ENCODE data around the gene ADI1. TPM values are rescaled to one million over a fixed set of nuclear protein-coding genes. Genes with fewer than 3 reads are reported as not detected.
"Not testable (repeated sequence)": the region's sequence is repeated elsewhere in the genome, so short reads cannot be mapped to it uniquely, and the experiment has no call there.

The ADI1 gene
- total and polyA plus RNA-seq, 7 experiments from 2014 or later, result 26.4 to 73.3 (median 39.6) TPM

- Mint-ChIP-seq H3K27me3 (no peaks in the 10 kb centered on the region), H3K4me3 (no peak overlapping the region), H3K9me3 (no peaks in the 10 kb centered on the region), H3K27ac (peak overlapping the region in 3 of 9 donors; percentile 14 to 59 (median 41)), H3K4me1 (peaks cover 4 to 25% (median 14%) of the 10 kb centered on the region in 7 donors), H3K36me3 (peaks cover 3 to 23% (median 9%) of the 10 kb centered on the region in 5 donors)
- DNase-seq (no peak), ATAC-seq (no peak)
- Histone ChIP-seq H3K4me1 (ENCODE audit: control insufficient read depth in 2 of 2, insufficient read depth in 2 of 2, low read length in 2 of 2) (peaks cover 0 to 5% of the 10 kb centered on the region in 2 donors), H3K9me3 (ENCODE audit: control insufficient read depth in 2 of 3, low read length in 3 of 3) (no peaks in the 10 kb centered on the region), H3K27ac (ENCODE audit: low read depth, low read length) (no peak overlapping the region), H3K36me3 (ENCODE audit: control insufficient read depth in 2 of 3, insufficient read depth in 3 of 3, low read length in 3 of 3) (peaks cover 0 to 60% (median 0%) of the 10 kb centered on the region in 3 experiments), H3K27me3 (ENCODE audit: control insufficient read depth in 2 of 2, insufficient read depth in 2 of 2, low read length in 2 of 2) (no peaks in the 10 kb centered on the region), H3K4me3 (ENCODE audit: low read length) (no peak overlapping the region)
- POLR2A ChIA-PET, result no interaction called here
- intact Hi-C loops (cut with micrococcal nuclease), result no loop called here
- CTCF ChIA-PET, result no interaction called here
Measured at GRCh38 chr2:3458396-3459184, 60.7 kb downstream of the ADI1 start.

DNA sequence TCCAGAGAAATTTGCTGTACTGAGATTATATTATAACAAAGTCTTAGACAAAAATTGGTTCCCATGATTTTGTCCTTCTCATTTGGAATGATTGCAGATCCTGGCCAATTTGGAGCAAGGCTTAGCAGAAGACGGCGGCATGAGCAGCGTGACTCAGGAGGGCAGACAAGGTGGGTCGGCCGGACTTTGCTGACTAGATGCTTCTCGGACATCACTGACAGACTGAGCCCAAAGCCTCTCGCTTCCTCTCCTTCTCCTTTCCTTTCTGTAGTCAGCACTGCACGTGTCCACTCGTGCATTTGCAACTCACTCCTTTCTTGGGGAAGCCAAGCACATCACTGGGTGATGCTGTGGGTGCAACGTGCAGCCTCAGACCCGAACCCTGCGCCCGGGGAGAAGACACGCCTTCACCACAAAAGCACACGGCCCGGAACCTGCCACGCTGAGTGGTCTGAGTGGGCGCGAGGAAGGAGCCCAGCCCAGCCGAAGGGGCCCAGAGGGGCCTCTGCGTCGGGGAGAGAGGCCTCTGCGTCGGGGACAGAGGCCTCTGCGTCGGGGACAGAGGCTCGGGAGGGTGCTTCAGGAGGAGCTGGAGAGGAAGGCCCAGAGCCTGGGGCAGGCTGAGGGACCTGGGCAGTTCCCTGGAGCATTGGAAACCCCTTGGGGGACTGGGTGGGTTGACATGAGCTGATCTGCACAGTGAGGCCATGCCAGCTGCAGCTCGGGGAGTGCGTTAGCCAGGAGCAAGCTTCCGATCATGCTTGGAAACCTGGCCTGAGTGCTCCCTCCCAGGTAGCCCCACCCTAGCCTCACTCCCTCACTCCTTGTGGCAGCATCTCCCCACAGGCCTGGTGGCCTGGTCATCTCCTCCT, 61.6 kb downstream of the ADI1 start:
- Histone ChIP-seq H3K4me3 (ENCODE audit: low read length) (no peak overlapping the region), H3K9me3 (ENCODE audit: control insufficient read depth in 2 of 3, low read length in 3 of 3) (no peaks in the 10 kb centered on the region), H3K36me3 (ENCODE audit: control insufficient read depth in 2 of 3, insufficient read depth in 3 of 3, low read length in 3 of 3) (peaks cover 0 to 61% (median 0%) of the 10 kb centered on the region in 3 experiments), H3K4me1 (ENCODE audit: control insufficient read depth in 2 of 2, insufficient read depth in 2 of 2, low read length in 2 of 2) (peaks cover 0 to 5% of the 10 kb centered on the region in 2 donors), H3K27ac (ENCODE audit: low read depth, low read length) (no peak overlapping the region), H3K27me3 (ENCODE audit: control insufficient read depth in 2 of 2, insufficient read depth in 2 of 2, low read length in 2 of 2) (no peaks in the 10 kb centered on the region)
- H3K4me1 Mint-ChIP-seq, result peaks cover 4 to 22% (median 14%) of the 10 kb centered on the region in 7 donors
- peaks cover under 1 to 31% (median 9%) of the 10 kb centered on the region in 5 donors for H3K36me3 Mint-ChIP-seq
- no peak overlapping the region for H3K27ac Mint-ChIP-seq
- no peaks in the 10 kb centered on the region for H3K27me3 Mint-ChIP-seq
- intact Hi-C loops (cut with micrococcal nuclease), result no loop called here
- ATAC-seq, result no peak
- peak in 1 of 9 donors; percentile 13 for DNase-seq
- H3K9me3 Mint-ChIP-seq, result no peaks in the 10 kb centered on the region
- CTCF ChIA-PET, result no interaction called here
- POLR2A ChIA-PET, result no interaction called here
- H3K4me3 Mint-ChIP-seq, result no peak overlapping the region

GRCh38 chr2:3456125-3456524, 63.2 kb downstream of the ADI1 start:
- no peaks in the 10 kb centered on the region for H3K9me3 ChIP-seq (ENCODE audit: control insufficient read depth in 2 of 3, low read length in 3 of 3)
- no peaks in the 10 kb centered on the region for H3K4me1 ChIP-seq (ENCODE audit: control insufficient read depth in 2 of 2, insufficient read depth in 2 of 2, low read length in 2 of 2)
- peaks cover 0 to 36% (median 11%) of the 10 kb centered on the region in 5 donors for H3K36me3 Mint-ChIP-seq
- ChIA-PET POLR2A (no interaction called here), CTCF (no interaction called here)
- no peak overlapping the region for H3K27ac ChIP-seq (ENCODE audit: low read depth, low read length)
- no peaks in the 10 kb centered on the region for H3K27me3 Mint-ChIP-seq
- no peak overlapping the region for H3K4me3 Mint-ChIP-seq
- no peaks in the 10 kb centered on the region for H3K27me3 ChIP-seq (ENCODE audit: control insufficient read depth in 2 of 2, insufficient read depth in 2 of 2, low read length in 2 of 2)
- ATAC-seq (no peak), DNase-seq (no peak)
- peaks cover 0 to 74% (median 0%) of the 10 kb centered on the region in 3 experiments for H3K36me3 ChIP-seq (ENCODE audit: control insufficient read depth in 2 of 3, insufficient read depth in 3 of 3, low read length in 3 of 3)
- peaks cover 0 to 12% (median 7%) of the 10 kb centered on the region in 7 donors for H3K4me1 Mint-ChIP-seq
- no peak overlapping the region for H3K4me3 ChIP-seq (ENCODE audit: low read length)
- H3K27ac Mint-ChIP-seq, result peak overlapping the region in 1 of 9 donors; percentile 20
- H3K9me3 Mint-ChIP-seq, result no peaks in the 10 kb centered on the region
- intact Hi-C loops (cut with micrococcal nuclease), result no loop called here

- Histone ChIP-seq H3K9me3 (ENCODE audit: control insufficient read depth in 2 of 3, low read length in 3 of 3) (no peaks in the 10 kb centered on the region), H3K36me3 (ENCODE audit: control insufficient read depth in 2 of 3, insufficient read depth in 3 of 3, low read length in 3 of 3) (peaks cover 0 to 75% (median 0%) of the 10 kb centered on the region in 3 experiments), H3K27me3 (ENCODE audit: control insufficient read depth in 2 of 2, insufficient read depth in 2 of 2, low read length in 2 of 2) (no peaks in the 10 kb centered on the region), H3K4me3 (ENCODE audit: low read length) (no peak overlapping the region), H3K4me1 (ENCODE audit: control insufficient read depth in 2 of 2, insufficient read depth in 2 of 2, low read length in 2 of 2) (no peaks in the 10 kb centered on the region), H3K27ac (ENCODE audit: low read depth, low read length) (no peak overlapping the region)
- H3K4me3 Mint-ChIP-seq, result no peak overlapping the region
- ATAC-seq, result no peak
- H3K4me1 Mint-ChIP-seq, result peaks cover 0 to 7% (median 0%) of the 10 kb centered on the region in 7 donors
- DNase-seq, result no peak
- no peak overlapping the region for H3K27ac Mint-ChIP-seq
- H3K9me3 Mint-ChIP-seq, result no peaks in the 10 kb centered on the region
- intact Hi-C loops (cut with micrococcal nuclease), result no loop called here
- ChIA-PET POLR2A (no interaction called here), CTCF (interaction anchor here (0.6 kb wide), 1 partner anchor 296 kb away, joined by 4 read pairs; no protein-coding TSS in a partner anchor)
- H3K27me3 Mint-ChIP-seq, result no peaks in the 10 kb centered on the region
- H3K36me3 Mint-ChIP-seq, result peaks cover 4 to 46% (median 12%) of the 10 kb centered on the region in 5 donors
Measured at GRCh38 chr2:3454802-3455201, 64.5 kb downstream of the ADI1 start.

DNA sequence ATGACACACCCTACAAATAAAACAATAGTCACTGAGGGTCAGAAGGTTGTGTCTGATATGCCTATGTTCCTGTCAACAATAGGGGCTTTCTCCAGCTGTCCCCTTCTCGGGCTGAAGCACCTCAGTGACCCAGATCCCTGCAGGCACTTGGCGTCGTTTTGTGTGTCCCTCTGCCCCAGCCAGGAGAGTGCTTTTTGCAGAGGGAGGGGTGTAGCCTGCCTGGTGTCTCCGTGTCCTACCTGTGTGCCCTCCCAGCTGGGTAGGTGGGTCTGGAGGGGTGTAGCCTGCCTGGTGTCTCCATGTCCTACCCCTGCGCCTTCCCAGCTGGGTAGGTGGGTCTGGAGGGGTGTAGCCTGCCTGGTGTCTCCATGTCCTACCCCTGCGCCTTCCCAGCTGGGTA, 65.3 kb downstream of the ADI1 start:
- ATAC-seq; intact Hi-C loops (cut with micrococcal nuclease); H3K4me3 Mint-ChIP-seq; H3K9me3 ChIP-seq (ENCODE audit: control insufficient read depth in 2 of 3, low read length in 3 of 3); H3K27ac ChIP-seq (ENCODE audit: low read depth, low read length); DNase-seq; H3K4me1 Mint-ChIP-seq; H3K27me3 Mint-ChIP-seq; H3K9me3 Mint-ChIP-seq; H3K4me1 ChIP-seq (ENCODE audit: control insufficient read depth in 2 of 2, insufficient read depth in 2 of 2, low read length in 2 of 2); H3K27me3 ChIP-seq (ENCODE audit: control insufficient read depth in 2 of 2, insufficient read depth in 2 of 2, low read length in 2 of 2); H3K27ac Mint-ChIP-seq; CTCF ChIA-PET; H3K4me3 ChIP-seq (ENCODE audit: low read length); POLR2A ChIA-PET: not testable (repeated sequence)
- H3K36me3 ChIP-seq (ENCODE audit: control insufficient read depth in 2 of 3, insufficient read depth in 3 of 3, low read length in 3 of 3), result peaks cover 0 to 72% (median 0%) of the 10 kb centered on the region in 3 experiments
- peaks cover 7 to 54% (median 12%) of the 10 kb centered on the region in 5 donors for H3K36me3 Mint-ChIP-seq

GRCh38 chr2:3453190-3453999, 65.9 kb downstream of the ADI1 start:
- H3K27ac Mint-ChIP-seq, result peak overlapping the region in 2 of 9 donors; percentile 42 to 55

More at GRCh38 chr2:3453190-3453999, 65.9 kb downstream of the ADI1 start:
- Mint-ChIP-seq H3K4me1 (peaks cover 0 to 7% (median 0%) of the 10 kb centered on the region in 7 donors), H3K36me3 (peaks cover 7 to 58% (median 13%) of the 10 kb centered on the region in 5 donors), H3K27me3 (no peaks in the 10 kb centered on the region), H3K9me3 (no peaks in the 10 kb centered on the region), H3K4me3 (no peak overlapping the region)
- no peak for ATAC-seq
- Histone ChIP-seq H3K27ac (ENCODE audit: low read depth, low read length) (no peak overlapping the region), H3K4me1 (ENCODE audit: control insufficient read depth in 2 of 2, insufficient read depth in 2 of 2, low read length in 2 of 2) (no peaks in the 10 kb centered on the region), H3K4me3 (ENCODE audit: low read length) (no peak overlapping the region), H3K27me3 (ENCODE audit: control insufficient read depth in 2 of 2, insufficient read depth in 2 of 2, low read length in 2 of 2) (no peaks in the 10 kb centered on the region), H3K9me3 (ENCODE audit: control insufficient read depth in 2 of 3, low read length in 3 of 3) (no peaks in the 10 kb centered on the region), H3K36me3 (ENCODE audit: control insufficient read depth in 2 of 3, insufficient read depth in 3 of 3, low read length in 3 of 3) (peaks cover 0 to 72% (median 0%) of the 10 kb centered on the region in 3 experiments)
- ChIA-PET CTCF (no interaction called here), POLR2A (no interaction called here)
- no peak for DNase-seq
- intact Hi-C loops (cut with micrococcal nuclease), result no loop called here

All from naive thymus-derived CD4-positive, alpha-beta T cell (primary cell).